Iris pigment epithelial cell (primary cell): ENCODE measurements around the gene ITGAD.

Experiments
- DNase-seq: peaks from one replicate; pipeline ENCODE4 v3.0.0-alpha.2; 2011; ENCODE audit warnings: low read depth

ITGAD gene

GRCh38 chr16:31475946-31476302, 82.8 kb downstream of the ITGAD start:
- no peak for DNase-seq
